Muscle layer of duodenum (tissue), 2 donors: ENCODE measurements around the gene PKD1L1.

ENCODE experiments used
- H3K27ac ChIP-seq: one replicate; pipeline ENCODE4 v1.7.0; 2013; ENCODE audit warnings: mild to moderate bottlenecking, low read length
- H3K27me3 ChIP-seq: one replicate; pipeline ENCODE4 v1.7.0; 2013; ENCODE audit warnings: low read depth, mild to moderate bottlenecking, control low read depth, low read length
- H3K36me3 ChIP-seq, 2 donors: one replicate each; pipeline ENCODE4 v1.7.0; 2013; ENCODE audit warnings: low read length in 2 of 2, control low read depth in 1 of 2, mild to moderate bottlenecking in 1 of 2; ENCODE audit not compliant: insufficient read depth in 2 of 2, control insufficient read depth in 1 of 2
- H3K4me1 ChIP-seq, 2 donors: one replicate each; pipeline ENCODE4 v1.7.0; 2013; ENCODE audit warnings: low read length in 2 of 2, mild to moderate bottlenecking in 2 of 2, control low read depth in 1 of 2, moderate library complexity in 1 of 2; ENCODE audit not compliant: insufficient read depth in 2 of 2, control insufficient read depth in 1 of 2
- H3K4me3 ChIP-seq, 2 donors: one replicate each; pipeline ENCODE4 v1.7.0; 2013; ENCODE audit warnings: low read length in 2 of 2, low read depth in 1 of 2, mild to moderate bottlenecking in 1 of 2
- H3K9me3 ChIP-seq, 2 donors: one replicate each; pipeline ENCODE4 v1.7.0; 2013; ENCODE audit warnings: low read length in 2 of 2, control low read depth in 1 of 2, mild to moderate bottlenecking in 1 of 2; ENCODE audit not compliant: control insufficient read depth in 1 of 2
- donor health status: healthy.

The PKD1L1 gene

DNA sequence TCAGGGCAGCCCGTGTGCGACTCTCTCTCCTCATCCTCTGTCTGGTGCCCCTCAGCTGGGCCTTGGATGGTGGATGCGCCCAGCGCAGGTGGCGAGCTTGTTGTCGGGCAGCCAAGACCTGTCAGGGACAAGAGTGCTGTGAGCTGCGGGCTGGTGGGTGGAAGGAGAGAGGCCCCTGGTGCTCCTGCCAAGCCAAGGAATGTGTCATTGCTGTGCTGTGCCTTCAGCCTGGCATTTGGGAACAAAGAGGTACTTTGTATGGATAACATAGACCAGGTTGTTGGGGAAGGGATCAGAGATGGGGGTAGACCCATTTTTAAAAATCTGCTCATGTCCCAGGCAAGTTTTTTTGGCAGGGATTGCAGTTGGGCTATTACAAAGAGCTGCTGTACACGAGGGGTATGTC lies 120.9 kb downstream of the PKD1L1 start:
- H3K27ac ChIP-seq, result no peak overlapping the region
- no peak overlapping the region for H3K4me3 ChIP-seq
- no peaks in the 10 kb centered on the region for H3K27me3 ChIP-seq
- H3K4me1 ChIP-seq, result no peaks in the 10 kb centered on the region
- H3K9me3 ChIP-seq, result no peaks in the 10 kb centered on the region
- no peaks in the 10 kb centered on the region for H3K36me3 ChIP-seq

DNA sequence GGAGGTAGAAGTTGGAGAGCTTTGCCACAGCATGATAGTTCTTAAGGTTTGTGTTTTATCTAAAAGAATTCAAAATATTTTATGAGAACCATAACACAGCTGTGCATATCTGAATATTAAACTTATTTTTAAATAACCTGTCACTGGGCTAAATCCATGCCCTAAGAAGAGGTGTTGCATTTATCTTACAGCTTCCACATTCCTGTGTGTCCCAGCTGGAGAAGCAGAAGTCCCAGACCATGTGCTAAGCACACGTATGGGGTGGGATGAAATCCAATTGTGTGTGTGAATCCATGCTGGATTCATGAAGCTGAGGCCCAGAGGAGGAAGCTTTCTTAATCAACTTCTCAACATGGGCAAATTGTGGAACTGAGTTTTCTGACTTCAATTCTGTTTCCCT lies 121.5 kb downstream of the PKD1L1 start:
- no peak overlapping the region for H3K4me3 ChIP-seq
- no peak overlapping the region for H3K27ac ChIP-seq
- no peaks in the 10 kb centered on the region for H3K36me3 ChIP-seq
- H3K9me3 ChIP-seq, result no peaks in the 10 kb centered on the region
- no peaks in the 10 kb centered on the region for H3K4me1 ChIP-seq
- H3K27me3 ChIP-seq, result no peaks in the 10 kb centered on the region

DNA sequence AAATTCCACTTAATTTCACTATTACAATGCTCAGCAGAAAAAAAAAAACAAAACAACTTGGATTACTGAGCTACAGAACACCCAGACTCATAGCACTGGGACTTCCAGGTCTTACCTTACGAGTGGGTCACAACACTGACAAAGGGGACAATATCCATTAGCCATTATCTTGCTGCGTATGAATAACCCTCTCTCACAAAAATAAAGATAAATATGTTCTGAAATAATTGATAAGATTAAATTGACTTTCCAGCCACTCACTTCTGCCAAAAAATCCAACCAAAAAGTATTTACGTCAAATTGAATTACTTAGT lies 128.7 kb downstream of the PKD1L1 start:
- H3K36me3 ChIP-seq, result no peaks in the 10 kb centered on the region
- no peak overlapping the region for H3K4me3 ChIP-seq
- no peak overlapping the region for H3K27ac ChIP-seq
- peaks cover 0 to 4% of the 10 kb centered on the region in 2 donors for H3K4me1 ChIP-seq
- no peaks in the 10 kb centered on the region for H3K27me3 ChIP-seq
- H3K9me3 ChIP-seq, result no peaks in the 10 kb centered on the region

DNA sequence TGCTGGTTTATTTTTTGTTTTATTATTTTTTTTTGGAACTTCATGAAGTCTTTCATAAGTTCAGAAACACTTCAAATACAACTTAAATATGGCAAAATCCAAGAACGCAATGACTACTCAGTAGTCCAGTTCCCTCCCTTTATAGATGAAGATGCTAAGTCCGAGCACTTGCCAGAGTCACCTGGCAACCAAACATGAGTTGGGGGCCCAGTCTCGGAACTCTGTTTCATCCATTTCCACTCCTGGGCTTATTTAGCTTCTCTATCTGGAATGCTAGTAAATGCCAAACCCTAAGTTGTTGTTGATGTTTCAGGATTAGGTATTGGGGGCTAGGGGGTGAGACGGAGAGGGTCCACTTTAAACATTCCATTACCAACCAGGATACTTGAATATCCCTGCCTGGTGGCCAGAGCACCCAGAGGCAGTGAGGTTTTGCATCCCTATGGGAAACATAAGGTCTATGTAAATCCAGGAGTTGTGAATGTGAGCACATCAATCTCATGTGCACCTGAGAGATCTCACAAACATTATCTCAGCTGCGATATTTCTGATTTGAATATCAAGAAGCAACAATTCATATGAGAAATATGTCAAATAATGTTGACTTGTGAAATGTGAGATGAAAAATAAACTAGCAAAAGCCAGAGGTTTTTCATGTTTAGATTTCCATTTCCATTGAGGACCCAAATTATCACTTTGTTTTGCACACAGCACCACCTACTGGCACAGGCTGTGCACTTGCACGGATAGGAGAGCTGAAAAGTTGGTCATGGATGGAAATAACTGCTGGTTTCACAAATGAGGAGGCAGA lies 129.3 kb downstream of the PKD1L1 start:
- no peaks in the 10 kb centered on the region for H3K9me3 ChIP-seq
- peaks cover 0 to 4% of the 10 kb centered on the region in 2 donors for H3K4me1 ChIP-seq
- H3K4me3 ChIP-seq, result no peak overlapping the region
- no peak overlapping the region for H3K27ac ChIP-seq
- no peaks in the 10 kb centered on the region for H3K36me3 ChIP-seq
- no peaks in the 10 kb centered on the region for H3K27me3 ChIP-seq

DNA sequence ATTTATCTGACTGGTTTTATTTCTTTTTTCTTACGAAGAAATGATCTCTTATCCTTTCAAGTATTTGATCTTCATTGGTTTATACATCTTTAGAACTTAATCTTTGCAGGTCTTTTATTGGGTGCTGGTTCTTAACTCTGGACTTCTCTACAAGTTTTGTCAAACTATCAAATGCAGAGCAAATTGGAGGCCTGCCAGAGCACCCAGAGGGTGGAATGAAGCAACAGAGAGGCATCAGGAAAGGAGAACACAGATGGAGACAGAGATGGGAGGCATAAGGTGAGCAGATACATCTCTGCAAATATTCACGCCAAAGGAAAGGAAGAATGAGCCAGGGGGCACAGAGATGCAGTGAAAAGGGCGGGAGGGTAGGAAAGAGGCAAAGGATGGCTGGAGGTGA lies 130.3 kb downstream of the PKD1L1 start:
- peaks cover 0 to 4% of the 10 kb centered on the region in 2 donors for H3K4me1 ChIP-seq
- H3K36me3 ChIP-seq, result no peaks in the 10 kb centered on the region
- no peak overlapping the region for H3K27ac ChIP-seq
- no peak overlapping the region for H3K4me3 ChIP-seq
- H3K9me3 ChIP-seq, result no peaks in the 10 kb centered on the region
- no peaks in the 10 kb centered on the region for H3K27me3 ChIP-seq

DNA sequence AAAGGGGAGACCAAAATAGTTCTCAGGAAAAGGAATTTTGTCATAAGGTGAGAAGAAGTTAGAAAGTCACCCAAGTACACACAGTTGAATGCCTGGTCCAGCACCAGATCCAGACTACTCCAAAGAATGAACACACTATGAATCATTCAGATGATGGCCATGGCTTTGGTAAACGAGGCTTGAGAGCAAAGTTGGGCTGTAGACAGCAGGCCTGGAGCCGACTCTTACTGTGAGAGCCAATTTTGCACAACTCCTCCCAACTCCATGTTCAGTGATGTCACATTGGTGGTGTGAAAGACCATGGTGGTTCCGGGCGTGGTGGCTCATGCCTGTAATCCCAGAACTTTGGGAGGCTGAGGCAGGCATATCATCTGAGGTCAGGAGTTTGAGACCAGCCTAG lies 131.6 kb downstream of the PKD1L1 start:
- Histone ChIP-seq H3K27me3 (no peaks in the 10 kb centered on the region), H3K4me1 (peaks cover 0 to 4% of the 10 kb centered on the region in 2 donors), H3K4me3 (no peak overlapping the region), H3K27ac (no peak overlapping the region), H3K9me3 (no peaks in the 10 kb centered on the region), H3K36me3 (no peaks in the 10 kb centered on the region)

DNA sequence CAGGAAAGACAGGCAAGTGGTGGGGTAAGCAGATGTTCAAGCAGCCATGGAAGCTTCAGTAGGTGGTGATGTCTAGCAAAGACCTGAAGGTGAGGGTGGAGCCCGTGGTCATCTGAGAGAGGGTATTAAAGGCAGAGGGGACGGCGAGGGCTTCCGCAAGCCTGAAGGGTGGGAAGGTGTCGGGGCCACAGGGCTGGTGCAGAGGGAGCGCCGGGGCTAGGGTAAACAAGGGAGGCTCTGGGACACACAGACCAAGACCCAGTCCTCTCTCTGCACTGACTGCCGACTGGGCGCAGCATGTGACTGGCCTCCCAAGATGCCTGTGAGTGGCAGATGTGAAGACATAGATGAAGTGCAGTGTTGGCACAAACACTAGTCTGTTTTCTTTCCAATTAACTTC lies 132.4 kb downstream of the PKD1L1 start:
- Histone ChIP-seq H3K9me3 (no peaks in the 10 kb centered on the region), H3K27ac (no peak overlapping the region), H3K36me3 (no peaks in the 10 kb centered on the region), H3K4me1 (peaks cover 0 to 4% of the 10 kb centered on the region in 2 donors), H3K27me3 (no peaks in the 10 kb centered on the region), H3K4me3 (no peak overlapping the region)

DNA sequence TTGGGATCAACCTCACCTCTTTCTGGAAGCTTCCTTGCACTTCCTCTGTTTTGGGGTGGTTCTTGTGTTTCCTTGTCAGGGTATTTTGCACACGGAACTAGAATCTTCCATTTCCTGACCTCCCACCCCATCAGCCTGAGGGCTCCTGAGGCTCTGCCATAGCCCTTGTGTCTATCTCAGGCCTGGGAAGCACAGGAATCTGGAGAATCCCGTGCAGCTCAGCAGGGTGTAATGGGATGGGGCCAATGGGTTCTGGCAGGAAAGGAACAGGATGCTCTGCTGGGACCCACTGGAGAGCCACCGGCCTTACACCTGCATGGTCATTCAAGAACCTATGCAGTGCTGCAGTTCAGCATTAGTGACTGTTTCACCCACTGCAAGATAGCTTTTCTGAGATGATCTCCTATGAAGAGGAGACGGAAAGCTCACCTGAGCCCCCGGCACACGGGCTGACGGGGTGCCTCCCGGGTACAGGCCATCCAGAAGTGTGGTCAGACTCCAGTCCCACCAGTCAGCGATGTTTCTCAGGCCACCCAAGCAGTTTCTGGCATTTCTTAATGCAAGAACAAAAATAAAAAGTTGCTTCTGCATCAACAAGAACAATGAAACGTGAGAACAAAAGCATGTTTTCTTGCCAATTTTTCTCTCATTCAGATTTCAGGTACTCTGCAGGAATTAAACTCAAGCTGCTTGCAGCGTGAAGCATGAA lies 133.2 kb downstream of the PKD1L1 start:
- no peaks in the 10 kb centered on the region for H3K36me3 ChIP-seq
- H3K4me1 ChIP-seq, result peaks cover 0 to 4% of the 10 kb centered on the region in 2 donors

DNA sequence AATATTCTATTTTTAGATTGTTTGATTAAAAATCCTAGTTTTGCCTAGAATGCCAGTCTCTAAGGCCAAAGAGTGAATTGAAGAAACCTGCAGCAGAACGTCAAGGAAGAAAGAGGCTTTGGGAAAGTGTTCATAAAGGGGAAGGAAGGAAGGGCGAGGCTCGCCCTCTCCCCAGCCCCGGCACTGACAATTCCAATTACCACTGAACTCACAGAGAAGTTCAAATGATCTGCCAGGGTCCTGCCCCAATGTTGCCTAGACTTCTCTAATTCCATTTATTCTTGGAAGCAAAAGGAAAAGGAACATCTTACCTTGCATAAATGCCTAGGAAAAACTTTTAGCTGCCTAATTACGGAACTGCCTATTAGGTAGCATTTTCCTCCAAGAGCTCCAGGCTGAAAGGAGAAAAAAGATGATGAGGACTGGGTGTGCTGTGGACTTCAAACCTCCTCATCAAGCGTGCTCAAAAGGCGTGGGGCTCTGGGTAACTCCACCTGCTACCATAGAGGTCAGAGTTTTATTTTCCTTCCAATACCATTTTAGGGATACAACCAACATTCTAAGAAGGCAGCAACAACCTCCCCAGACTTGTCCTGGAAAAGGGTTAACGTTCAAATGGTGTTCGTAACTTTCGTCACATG lies 134.5 kb downstream of the PKD1L1 start:
- no peak overlapping the region for H3K4me3 ChIP-seq
- H3K27ac ChIP-seq, result no peak overlapping the region
- no peaks in the 10 kb centered on the region for H3K4me1 ChIP-seq
- H3K27me3 ChIP-seq, result no peaks in the 10 kb centered on the region
- H3K36me3 ChIP-seq, result no peaks in the 10 kb centered on the region
- H3K9me3 ChIP-seq, result no peaks in the 10 kb centered on the region

More for the DNA sequence above, 133.2 kb downstream of the PKD1L1 start:
- no peaks in the 10 kb centered on the region for H3K27me3 ChIP-seq
- no peaks in the 10 kb centered on the region for H3K9me3 ChIP-seq
- H3K27ac ChIP-seq, result no peak overlapping the region
- H3K4me3 ChIP-seq, result no peak overlapping the region

DNA sequence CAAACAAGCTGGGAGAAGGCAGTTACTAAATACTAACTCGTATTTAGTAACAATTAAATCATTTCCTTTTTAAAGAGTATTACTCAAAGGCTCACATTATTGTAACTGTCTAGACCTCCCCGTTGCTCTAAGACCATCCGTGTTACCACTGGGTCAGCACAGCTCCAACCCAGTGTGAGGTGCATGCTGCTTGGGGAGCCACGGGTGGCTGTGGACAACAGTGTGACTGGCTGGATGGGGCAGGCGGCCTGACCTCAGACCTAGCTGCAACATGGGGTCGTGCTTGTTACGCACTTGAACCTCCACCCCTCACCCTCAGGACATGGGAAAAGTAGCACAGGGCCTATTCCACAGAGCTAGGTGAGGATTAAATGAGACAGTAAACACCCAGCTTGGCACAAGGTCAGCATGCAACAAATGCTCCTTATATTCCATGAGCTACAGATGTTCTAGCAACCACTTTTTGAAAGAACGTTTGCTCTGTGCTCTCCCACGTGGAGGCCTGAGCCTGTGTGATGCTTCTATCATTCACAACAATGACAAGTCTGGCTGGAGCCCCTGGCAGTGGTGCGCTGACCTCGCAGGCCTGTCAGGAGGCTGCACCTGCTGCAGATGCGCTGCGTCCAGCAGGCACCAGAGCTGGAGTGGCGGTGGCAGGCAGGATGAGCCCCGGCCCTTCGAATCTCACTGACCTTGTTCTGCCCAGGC lies 135.7 kb downstream of the PKD1L1 start:
- no peaks in the 10 kb centered on the region for H3K27me3 ChIP-seq
- H3K9me3 ChIP-seq, result no peaks in the 10 kb centered on the region
- no peaks in the 10 kb centered on the region for H3K4me1 ChIP-seq
- no peaks in the 10 kb centered on the region for H3K36me3 ChIP-seq
- H3K4me3 ChIP-seq, result no peak overlapping the region
- no peak overlapping the region for H3K27ac ChIP-seq
